Measurements from ENCODE around the gene KIF23. TPM values are rescaled to one million over a fixed set of nuclear protein-coding genes. Genes with fewer than 3 reads are reported as not detected.
A peak's percentile ranks its signal among the peaks of the same experiment; 100 is the strongest.
"Not testable (repeated sequence)": the region's sequence is repeated elsewhere in the genome, so short reads cannot be mapped to it uniquely, and the experiment has no call there.

The KIF23 gene
- total RNA-seq, 2 experiments from 2014 or later = 57.3 to 63.5 TPM

DNA sequence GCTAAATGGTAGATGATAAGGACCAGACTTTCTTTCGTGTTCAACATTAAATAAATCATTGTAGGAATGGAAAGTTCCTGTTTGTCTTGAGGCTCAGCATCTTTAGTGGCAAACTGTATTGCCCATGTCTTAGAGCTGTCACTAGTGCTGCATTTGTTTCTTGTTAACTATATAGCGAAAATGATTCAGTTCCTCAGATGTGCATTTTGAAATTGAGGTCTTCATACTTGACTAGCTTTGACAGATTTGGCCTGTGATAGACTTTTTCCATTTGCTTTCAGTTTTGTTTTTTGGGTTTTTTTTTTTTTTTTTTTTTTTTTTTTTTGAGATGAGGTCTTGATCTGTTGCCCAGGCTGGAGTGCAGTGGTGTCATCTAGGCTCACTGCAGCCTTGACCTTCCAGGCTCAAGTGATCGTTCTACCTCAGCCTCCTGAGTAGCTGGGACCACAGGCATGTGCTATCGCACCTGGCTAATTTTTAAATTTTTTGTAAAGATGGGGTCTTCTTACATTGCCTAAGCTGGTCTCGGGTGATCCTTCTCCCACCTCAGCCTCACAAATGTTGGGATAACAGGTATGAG, 29.0 kb downstream of the KIF23 start:
- H3K36me3 Mint-ChIP-seq = peaks cover 54% of the 10 kb centered on the region
- H3K27me3 Mint-ChIP-seq = no peaks in the 10 kb centered on the region
- H3K4me1 Mint-ChIP-seq = peaks cover 17% of the 10 kb centered on the region
- no peak for DNase-seq
- H3K9me3 Mint-ChIP-seq = no peaks in the 10 kb centered on the region
- H3K4me3 Mint-ChIP-seq = no peak overlapping the region
- peak overlapping the region; percentile 29 for H3K27ac Mint-ChIP-seq

DNA sequence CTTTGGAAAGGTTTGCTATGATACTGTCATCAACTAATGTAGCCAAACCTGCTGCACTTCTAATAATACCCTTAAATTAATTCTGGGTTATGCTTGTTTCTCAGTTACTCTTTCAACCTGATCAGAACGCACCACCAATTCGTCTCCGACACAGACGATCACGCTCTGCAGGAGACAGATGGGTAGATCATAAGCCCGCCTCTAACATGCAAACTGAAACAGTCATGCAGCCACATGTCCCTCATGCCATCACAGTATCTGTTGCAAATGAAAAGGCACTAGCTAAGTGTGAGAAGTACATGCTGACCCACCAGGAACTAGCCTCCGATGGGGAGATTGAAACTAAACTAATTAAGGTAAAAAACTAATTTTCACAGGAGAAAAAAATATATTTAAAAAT, 30.5 kb downstream of the KIF23 start:
- DNase-seq = no peak
- Mint-ChIP-seq H3K27me3 (no peaks in the 10 kb centered on the region), H3K27ac (no peak overlapping the region), H3K4me3 (no peak overlapping the region), H3K36me3 (peaks cover 49% of the 10 kb centered on the region), H3K4me1 (peaks cover 17% of the 10 kb centered on the region), H3K9me3 (no peaks in the 10 kb centered on the region)

DNA sequence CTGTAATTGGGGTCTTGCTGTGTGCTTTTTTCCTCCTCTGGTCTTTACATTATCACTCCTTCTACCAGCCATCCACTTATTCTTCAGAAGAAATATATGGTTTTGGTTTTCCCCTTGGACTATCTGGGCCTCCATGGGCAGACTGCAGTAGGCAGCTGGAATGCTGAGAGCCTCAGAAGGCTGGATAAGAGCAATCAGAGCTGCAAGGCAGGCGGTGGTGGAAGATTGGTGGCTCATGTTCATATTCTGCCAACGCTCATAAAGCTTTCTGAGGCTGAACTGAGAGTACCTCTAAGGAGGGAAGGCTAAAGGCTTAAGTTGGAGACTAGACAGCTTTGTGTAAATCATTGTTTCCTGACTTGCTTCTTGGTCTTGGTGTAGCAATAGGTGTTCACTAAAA, 32.8 kb downstream of the KIF23 start:
- H3K27ac Mint-ChIP-seq = no peak overlapping the region
- H3K9me3 Mint-ChIP-seq = no peaks in the 10 kb centered on the region
- peaks cover 18% of the 10 kb centered on the region for H3K4me1 Mint-ChIP-seq
- no peak for DNase-seq
- H3K36me3 Mint-ChIP-seq = peaks cover 33% of the 10 kb centered on the region
- no peaks in the 10 kb centered on the region for H3K27me3 Mint-ChIP-seq
- H3K4me3 Mint-ChIP-seq = no peak overlapping the region

DNA sequence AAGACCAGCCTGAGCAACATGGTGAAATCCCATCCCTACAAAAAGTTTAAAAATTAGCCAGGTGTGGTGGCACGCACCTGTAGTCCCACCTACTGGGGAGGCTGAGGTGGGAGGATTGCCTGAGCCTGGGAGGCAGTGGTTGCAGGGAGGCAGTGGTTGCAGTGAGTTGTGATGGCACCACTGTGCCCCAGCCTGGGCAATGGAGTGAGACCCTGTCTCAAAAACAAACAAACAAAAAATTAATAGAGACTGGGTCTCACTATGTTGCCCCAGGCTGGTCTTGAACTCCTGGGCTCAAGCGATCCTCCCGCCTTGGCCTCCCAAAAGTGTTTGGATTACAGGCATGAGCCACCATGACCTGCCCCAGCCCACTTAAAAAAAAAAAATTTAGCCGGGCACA, 36.1 kb downstream of the KIF23 start:
- H3K9me3 Mint-ChIP-seq = not testable (repeated sequence)
- peaks cover 49% of the 10 kb centered on the region for H3K36me3 Mint-ChIP-seq

GRCh38 chr15:69450968-69451695, 37.0 kb downstream of the KIF23 start:
- peaks cover 50% of the 10 kb centered on the region for H3K36me3 Mint-ChIP-seq
- no peaks in the 10 kb centered on the region for H3K9me3 Mint-ChIP-seq
- H3K4me1 Mint-ChIP-seq = peaks cover 18% of the 10 kb centered on the region
- H3K27me3 Mint-ChIP-seq = no peaks in the 10 kb centered on the region
- H3K4me3 Mint-ChIP-seq = peak overlapping the region; percentile 99
- no peak for DNase-seq
- H3K27ac Mint-ChIP-seq = peak overlapping the region; percentile 98

More for the DNA sequence above, 36.1 kb downstream of the KIF23 start:
- not testable (repeated sequence) for DNase-seq, H3K27me3 Mint-ChIP-seq, H3K27ac Mint-ChIP-seq, H3K4me3 Mint-ChIP-seq
- H3K4me1 Mint-ChIP-seq = peaks cover 12% of the 10 kb centered on the region

DNA sequence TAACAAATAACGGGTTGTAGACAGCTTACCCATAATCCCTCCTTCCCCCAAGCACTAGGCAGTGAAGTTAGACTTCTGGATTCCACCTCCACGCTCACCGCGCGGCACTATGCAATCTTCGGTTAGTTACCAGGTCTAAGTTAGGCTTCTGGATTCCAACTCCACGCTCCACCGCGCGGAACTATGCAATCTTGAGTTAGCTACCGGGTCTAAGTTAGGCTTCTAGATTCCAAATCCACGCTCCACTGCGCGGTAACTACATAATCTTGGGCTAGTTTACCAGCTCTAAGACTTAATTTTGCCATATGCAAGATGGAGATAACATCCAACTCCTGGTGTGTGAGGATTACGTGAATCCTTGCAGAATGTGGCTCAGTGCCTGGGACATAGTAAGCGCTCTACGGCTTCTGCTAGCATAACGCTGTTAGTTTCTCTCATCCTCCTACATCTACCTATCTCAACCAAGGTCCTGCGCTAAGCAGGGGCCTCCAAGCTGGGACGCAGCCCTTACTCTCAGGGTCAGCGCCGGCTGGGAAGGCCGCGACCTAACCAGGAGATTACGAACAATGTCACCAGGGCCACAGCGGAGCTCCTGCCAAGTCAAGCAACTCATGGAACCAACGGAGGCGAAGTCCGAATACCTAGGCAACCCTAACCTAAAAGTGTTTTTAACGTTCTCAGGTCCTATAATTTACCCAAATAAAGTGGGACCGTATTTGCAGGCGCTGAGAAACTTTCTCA, 38.0 kb downstream of the KIF23 start:
- peaks cover 51% of the 10 kb centered on the region for H3K36me3 Mint-ChIP-seq
- no peak for DNase-seq
- peaks cover 21% of the 10 kb centered on the region for H3K4me1 Mint-ChIP-seq
- H3K27me3 Mint-ChIP-seq = no peaks in the 10 kb centered on the region
- H3K27ac Mint-ChIP-seq = peak overlapping the region; percentile 98
- peak overlapping the region; percentile 99 for H3K4me3 Mint-ChIP-seq
- H3K9me3 Mint-ChIP-seq = no peaks in the 10 kb centered on the region

DNA sequence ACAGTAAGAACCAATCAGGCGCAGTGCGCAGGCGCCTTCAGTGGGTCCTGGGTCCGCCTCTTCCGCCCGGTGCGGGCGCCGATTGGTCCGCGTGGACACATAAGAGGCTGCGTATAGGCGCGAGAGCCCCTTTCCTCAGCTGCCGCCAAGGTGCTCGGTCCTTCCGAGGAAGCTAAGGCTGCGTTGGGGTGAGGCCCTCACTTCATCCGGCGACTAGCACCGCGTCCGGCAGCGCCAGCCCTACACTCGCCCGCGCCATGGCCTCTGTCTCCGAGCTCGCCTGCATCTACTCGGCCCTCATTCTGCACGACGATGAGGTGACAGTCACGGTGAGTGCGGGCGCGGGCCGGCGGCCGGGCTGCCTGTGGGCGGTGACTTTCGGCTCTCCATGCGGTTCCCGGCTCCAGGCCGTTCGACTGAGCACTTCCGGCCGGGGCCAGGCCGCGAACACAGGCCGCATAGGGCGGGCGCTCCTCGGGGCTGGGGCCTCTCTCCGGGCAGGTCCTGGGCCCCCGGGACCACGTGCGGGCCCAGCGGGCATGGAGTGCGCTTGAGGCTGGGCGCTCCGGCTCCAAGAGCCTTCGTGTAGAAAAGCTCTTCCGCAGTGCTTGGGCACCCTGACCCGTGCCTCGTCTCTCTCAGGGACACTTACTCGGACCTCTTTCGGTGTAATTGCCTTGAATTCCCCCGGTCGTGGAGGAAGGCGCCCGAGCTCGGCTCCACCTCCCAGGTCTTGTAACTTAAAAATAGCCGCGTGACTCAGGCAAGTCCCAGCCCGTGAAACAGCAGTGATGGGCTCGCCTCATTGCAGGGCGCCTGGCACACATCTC, 38.8 kb downstream of the KIF23 start, which contains the start of gene RPLP1:
TSS of gene RPLP1 (plus strand) at position 127 of the 830 bp plus-strand sequence. CDS start at position 258, 131 bp downstream.
- Mint-ChIP-seq H3K27me3 (no peaks in the 10 kb centered on the region), H3K9me3 (no peaks in the 10 kb centered on the region), H3K27ac (peak within 1 kb of the TSS; percentile 98), H3K4me3 (peak within 1 kb of the TSS; percentile 99), H3K4me1 (peaks cover 24% of the 10 kb centered on the region), H3K36me3 (peaks cover 51% of the 10 kb centered on the region)
- peak; percentile 94 for DNase-seq

DNA sequence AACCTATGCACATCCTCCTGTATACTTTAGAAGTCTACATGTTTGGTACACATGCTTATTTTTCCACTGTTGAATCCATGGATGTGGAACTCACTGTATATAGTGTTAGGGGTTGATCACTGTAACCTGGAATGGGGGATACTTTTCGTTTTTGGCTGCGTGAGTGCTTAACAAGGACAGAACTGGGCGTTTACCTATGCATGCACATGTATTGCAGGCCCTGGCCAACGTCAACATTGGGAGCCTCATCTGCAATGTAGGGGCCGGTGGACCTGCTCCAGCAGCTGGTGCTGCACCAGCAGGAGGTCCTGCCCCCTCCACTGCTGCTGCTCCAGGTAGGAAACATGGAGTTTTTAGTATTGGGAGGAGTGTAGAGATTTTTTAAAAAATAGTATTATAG, 40.8 kb downstream of the KIF23 start:
- peaks cover 45% of the 10 kb centered on the region for H3K36me3 Mint-ChIP-seq

GRCh38 chr15:69456208-69457166, 42.3 kb downstream of the KIF23 start:
- no peak for DNase-seq
- Mint-ChIP-seq H3K9me3 (no peaks in the 10 kb centered on the region), H3K4me1 (peaks cover 28% of the 10 kb centered on the region), H3K4me3 (peak overlapping the region; percentile 56), H3K36me3 (peaks cover 45% of the 10 kb centered on the region), H3K27ac (peak overlapping the region; percentile 47), H3K27me3 (no peaks in the 10 kb centered on the region)

More for the DNA sequence above, 40.8 kb downstream of the KIF23 start:
- Mint-ChIP-seq H3K4me1 (peaks cover 24% of the 10 kb centered on the region), H3K27me3 (no peaks in the 10 kb centered on the region), H3K27ac (peak overlapping the region; percentile 98), H3K9me3 (no peaks in the 10 kb centered on the region), H3K4me3 (peak overlapping the region; percentile 99)
- DNase-seq = no peak

GRCh38 chr15:69457304-69458280, 43.4 kb downstream of the KIF23 start:
- Mint-ChIP-seq H3K27ac (peak overlapping the region; percentile 32), H3K27me3 (no peaks in the 10 kb centered on the region)

DNA sequence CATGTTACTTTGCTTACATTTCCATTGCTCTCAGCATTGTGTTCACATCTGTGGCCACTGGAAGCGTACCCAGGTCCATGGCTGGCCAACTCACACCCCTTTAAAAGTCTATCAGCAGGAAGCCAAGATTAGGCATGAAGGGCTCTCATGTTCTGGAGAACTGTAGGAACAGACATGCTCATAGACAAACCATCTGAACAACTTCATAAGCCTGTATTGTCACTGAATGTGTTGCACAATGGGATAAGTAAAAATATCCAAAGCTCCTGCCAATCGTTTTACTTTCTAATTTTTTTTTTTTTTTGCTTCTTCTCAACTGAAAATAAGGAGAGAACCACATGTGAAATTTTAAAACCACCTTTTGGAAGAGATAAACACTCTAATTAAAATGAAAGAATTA, 44.9 kb downstream of the KIF23 start:
- no peaks in the 10 kb centered on the region for H3K9me3 Mint-ChIP-seq
- no peaks in the 10 kb centered on the region for H3K27me3 Mint-ChIP-seq
- H3K4me1 Mint-ChIP-seq = peaks cover 41% of the 10 kb centered on the region
- no peak overlapping the region for H3K27ac Mint-ChIP-seq
- peaks cover 29% of the 10 kb centered on the region for H3K36me3 Mint-ChIP-seq
- no peak overlapping the region for H3K4me3 Mint-ChIP-seq
- no peak for DNase-seq

More at GRCh38 chr15:69457304-69458280, 43.4 kb downstream of the KIF23 start:
- Mint-ChIP-seq H3K4me3 (no peak overlapping the region), H3K4me1 (peaks cover 35% of the 10 kb centered on the region), H3K9me3 (no peaks in the 10 kb centered on the region), H3K36me3 (peaks cover 42% of the 10 kb centered on the region)
- DNase-seq = no peak

DNA sequence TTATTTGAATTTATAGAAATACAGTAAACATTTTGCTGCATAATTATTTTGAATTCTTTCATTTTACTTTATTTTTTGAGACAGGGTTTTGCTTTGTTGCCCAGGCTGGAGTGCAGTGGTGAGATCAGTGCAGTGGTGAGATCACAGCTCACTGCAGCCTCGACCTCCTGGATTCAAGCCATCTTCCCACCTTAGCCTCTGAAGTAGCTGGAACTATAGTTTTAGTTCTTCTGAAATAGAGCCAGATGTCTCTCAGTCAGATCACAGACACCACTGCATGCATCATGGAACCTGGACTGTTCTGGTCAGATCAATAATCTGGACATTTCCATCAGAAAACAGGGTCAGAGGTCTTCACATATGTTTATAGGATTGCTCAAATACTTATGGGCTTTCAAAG, 46.3 kb downstream of the KIF23 start:
- peaks cover 15% of the 10 kb centered on the region for H3K36me3 Mint-ChIP-seq
- H3K27ac Mint-ChIP-seq = no peak overlapping the region
- no peaks in the 10 kb centered on the region for H3K27me3 Mint-ChIP-seq
- no peaks in the 10 kb centered on the region for H3K9me3 Mint-ChIP-seq
- H3K4me3 Mint-ChIP-seq = no peak overlapping the region
- DNase-seq = no peak
- H3K4me1 Mint-ChIP-seq = peaks cover 29% of the 10 kb centered on the region

DNA sequence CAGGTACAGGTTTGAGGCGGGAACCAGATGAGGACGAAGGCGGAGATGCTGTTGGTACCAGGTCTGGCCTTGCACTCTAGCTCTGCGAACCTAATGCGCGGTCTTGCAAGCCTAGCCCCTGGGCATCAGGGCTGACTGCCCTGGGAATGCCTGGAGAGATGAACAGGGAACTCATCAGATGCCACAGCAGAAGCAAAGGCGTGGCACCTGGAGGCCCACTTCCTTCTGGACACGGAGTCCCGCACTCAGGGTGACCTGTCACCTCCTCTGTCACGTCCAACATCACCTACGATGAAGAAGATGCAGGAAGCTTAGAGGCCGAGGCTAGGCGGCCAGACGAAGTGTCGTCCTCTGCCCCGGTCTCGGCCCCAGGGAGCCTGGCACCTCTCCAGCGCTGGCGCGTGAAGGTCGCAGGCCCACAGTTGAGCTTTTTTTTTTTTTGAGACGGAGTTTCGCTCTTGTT, 47.9 kb downstream of the KIF23 start:
- H3K27ac Mint-ChIP-seq = peak overlapping the region; percentile 65
- no peak for DNase-seq
- H3K4me1 Mint-ChIP-seq = peaks cover 26% of the 10 kb centered on the region
- no peaks in the 10 kb centered on the region for H3K27me3 Mint-ChIP-seq
- peaks cover 5% of the 10 kb centered on the region for H3K36me3 Mint-ChIP-seq
- H3K4me3 Mint-ChIP-seq = peak overlapping the region; percentile 87
- no peaks in the 10 kb centered on the region for H3K9me3 Mint-ChIP-seq
